GM12865 (cell line): Measurements from ENCODE around the gene TTK.
"Not testable (repeated sequence)": the region's sequence is repeated elsewhere in the genome, so short reads cannot be mapped to it uniquely, and the experiment has no call there.

Experiments used
- DNase-seq: peaks from one replicate; pipeline ENCODE4 v3.0.0; 2010; ENCODE audit warnings: low read depth
- H3K4me3 ChIP-seq: 2 replicates; pipeline ENCODE4 v1.5.1; 2011; ENCODE audit warnings: mild to moderate bottlenecking, low read depth, low read length, control low read depth
- CTCF ChIP-seq: IDR thresholded peaks from 2 replicates; pipeline ENCODE4 v1.5.1; 2011; ENCODE audit warnings: low read length, control low read depth, low read depth, inconsistent platforms; ENCODE audit not compliant: insufficient read depth; ENCODE audit errors: missing control alignments

Gene TTK

DNA sequence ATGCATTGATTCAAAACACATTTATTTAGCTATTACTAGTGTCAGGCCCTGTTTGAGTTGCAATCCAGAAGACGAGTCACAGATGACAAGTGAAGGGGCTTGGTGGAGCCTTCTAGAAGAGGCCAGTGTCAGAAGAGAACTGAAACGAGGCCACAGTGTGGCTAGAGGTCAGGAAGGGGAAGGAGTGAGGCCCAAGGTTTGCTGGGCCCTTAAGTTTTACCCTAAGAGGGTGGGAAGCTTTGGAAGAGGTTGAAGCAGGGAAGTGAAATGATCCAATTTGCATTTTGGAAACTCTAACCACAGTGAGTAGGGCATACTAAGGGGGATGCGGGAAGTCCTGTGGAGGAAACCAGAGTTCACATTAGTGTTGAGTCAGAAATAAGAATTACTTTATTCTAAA is 25.0 kb downstream of the TTK start:
- DNase-seq, result peak; percentile 47
- H3K4me3 ChIP-seq, result no peak overlapping the region
- no peak for TF ChIP-seq CTCF

- not testable (repeated sequence) for DNase-seq
Observed at GRCh38 chr6:80048220-80048619, 43.8 kb downstream of the TTK start.

DNA sequence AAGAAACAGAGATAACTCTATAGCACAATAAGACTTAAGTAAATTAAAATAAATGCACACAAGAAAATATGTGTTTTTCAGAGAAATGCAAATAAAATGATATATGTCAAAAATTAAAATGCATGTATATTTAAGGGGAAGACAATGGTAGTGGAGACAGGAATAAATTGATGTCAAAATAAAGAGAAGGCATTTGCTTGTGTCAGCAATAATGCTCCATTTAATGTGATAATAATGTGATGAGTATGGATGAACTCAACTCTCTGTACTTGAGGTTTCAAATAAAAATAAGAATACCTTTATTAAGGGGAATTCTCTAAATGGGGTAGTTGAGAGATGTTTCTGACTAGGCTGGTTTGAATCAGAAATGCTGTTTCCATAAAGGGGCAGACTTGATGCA is 56.3 kb downstream of the TTK start:
- no peak for TF ChIP-seq CTCF

More at GRCh38 chr6:80048220-80048619, 43.8 kb downstream of the TTK start:
- not testable (repeated sequence) for H3K4me3 ChIP-seq

DNA sequence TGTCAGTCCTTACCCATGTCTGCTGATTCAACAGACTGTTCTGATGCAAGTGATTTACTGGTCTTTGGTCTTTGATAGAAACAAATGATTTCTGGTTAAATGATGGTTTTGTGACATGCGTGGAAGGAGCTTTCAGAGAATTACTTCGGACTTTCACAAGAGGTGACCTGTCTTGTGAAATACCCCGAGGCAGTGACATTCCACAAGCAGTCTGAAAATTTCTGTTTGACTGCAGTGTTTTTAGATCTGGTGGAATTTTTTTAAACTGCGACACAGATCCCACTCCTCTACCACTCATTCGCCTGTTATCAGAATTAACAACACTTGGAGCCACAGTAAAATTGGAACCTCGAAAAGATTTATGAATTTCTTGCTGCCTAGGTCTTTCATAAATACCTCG is 63.7 kb downstream of the TTK start:
- DNase-seq, H3K4me3 ChIP-seq: not testable (repeated sequence)

More for the DNA sequence above, 56.3 kb downstream of the TTK start:
- no peak for DNase-seq
- no peak overlapping the region for H3K4me3 ChIP-seq

- not testable (repeated sequence) for DNase-seq, H3K4me3 ChIP-seq
Observed at GRCh38 chr6:80070431-80070830, 66.0 kb downstream of the TTK start.

- H3K4me3 ChIP-seq, result no peak overlapping the region
- no peak for TF ChIP-seq CTCF
Observed at GRCh38 chr6:80077067-80077466, 72.6 kb downstream of the TTK start.

DNA sequence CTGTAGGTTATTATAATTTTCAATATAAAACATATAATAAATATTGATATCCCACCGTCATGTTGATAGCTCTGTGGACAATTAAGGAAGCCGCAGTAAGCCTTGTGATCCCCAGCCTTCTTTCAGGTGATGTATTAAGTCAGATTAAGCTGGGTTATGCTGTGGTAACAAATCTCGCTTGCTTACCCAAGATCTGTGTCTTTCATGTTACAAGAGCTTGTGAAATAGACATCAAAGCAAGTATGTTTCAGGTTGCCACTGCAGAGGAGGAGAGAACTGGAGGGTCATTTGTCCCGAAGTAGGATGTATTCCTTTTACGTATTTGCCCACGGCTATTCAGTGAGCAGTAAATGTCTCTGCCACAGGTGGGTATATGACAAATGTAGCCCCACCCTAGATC is 84.2 kb downstream of the TTK start:
- no peak overlapping the region for H3K4me3 ChIP-seq
- DNase-seq, result no peak
- no peak for TF ChIP-seq CTCF

More at GRCh38 chr6:80077067-80077466, 72.6 kb downstream of the TTK start:
- no peak for DNase-seq

DNA sequence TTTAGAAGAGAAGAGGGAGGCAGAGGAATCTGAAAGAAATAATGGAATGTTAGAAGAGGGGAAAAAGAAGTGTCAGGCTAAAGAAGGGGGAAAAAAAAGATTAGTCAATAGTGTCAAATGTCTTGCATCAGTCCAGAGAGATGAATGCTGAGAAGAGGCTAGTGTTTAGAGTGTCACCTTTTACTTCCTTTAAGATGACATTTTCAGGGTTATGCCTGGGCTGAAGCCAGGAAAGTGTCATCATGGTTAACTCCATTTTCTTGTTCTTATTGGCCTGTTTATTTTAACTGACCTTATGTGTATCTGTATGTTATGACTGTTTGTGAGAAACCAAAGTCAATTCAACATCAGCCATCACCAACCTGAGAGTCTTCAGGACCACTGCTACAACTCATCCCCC is 87.1 kb downstream of the TTK start:
- H3K4me3 ChIP-seq, result no peak overlapping the region
- no peak for TF ChIP-seq CTCF
- DNase-seq, result no peak
